Measurements from ENCODE around the gene PYGO1.

PYGO1 gene

GRCh38 chr15:55564347-55565145 lies 23.6 kb downstream of the PYGO1 start:
- DNase-seq (ENCODE audit: low spot score), result no peak

GRCh38 chr15:55562601-55563000 lies 25.5 kb downstream of the PYGO1 start:
- DNase-seq (ENCODE audit: low spot score), result no peak

GRCh38 chr15:55555089-55555488 lies 33.1 kb downstream of the PYGO1 start:
- no peak for DNase-seq (ENCODE audit: low spot score)

GRCh38 chr15:55552926-55553325 lies 35.2 kb downstream of the PYGO1 start:
- no peak for DNase-seq (ENCODE audit: low spot score)

- DNase-seq (ENCODE audit: low spot score), result no peak
Observed at GRCh38 chr15:55552451-55552850, 35.7 kb downstream of the PYGO1 start.

- DNase-seq (ENCODE audit: low spot score), result no peak
Observed at GRCh38 chr15:55549305-55549704, 38.8 kb downstream of the PYGO1 start.

GRCh38 chr15:55546718-55547117 lies 41.4 kb downstream of the PYGO1 start:
- DNase-seq (ENCODE audit: low spot score), result no peak

GRCh38 chr15:55535436-55535835 lies 52.7 kb downstream of the PYGO1 start:
- no peak for DNase-seq (ENCODE audit: low spot score)

- no peak for DNase-seq (ENCODE audit: low spot score)
Observed at GRCh38 chr15:55532944-55533343, 55.2 kb downstream of the PYGO1 start.

GRCh38 chr15:55530861-55531313 lies 57.3 kb downstream of the PYGO1 start:
- no peak for DNase-seq (ENCODE audit: low spot score)

GRCh38 chr15:55528812-55529211 lies 59.3 kb downstream of the PYGO1 start:
- DNase-seq (ENCODE audit: low spot score), result no peak

GRCh38 chr15:55527150-55527549 lies 61.0 kb downstream of the PYGO1 start:
- DNase-seq (ENCODE audit: low spot score), result no peak

GRCh38 chr15:55526559-55527036 lies 61.5 kb downstream of the PYGO1 start:
- peak; percentile 36 for DNase-seq (ENCODE audit: low spot score)

GRCh38 chr15:55522742-55523450 lies 65.2 kb downstream of the PYGO1 start:
- DNase-seq (ENCODE audit: low spot score), result no peak

- DNase-seq (ENCODE audit: low spot score), result no peak
Observed at GRCh38 chr15:55518641-55519040, 69.5 kb downstream of the PYGO1 start.

GRCh38 chr15:55518009-55518408 lies 70.1 kb downstream of the PYGO1 start:
- DNase-seq (ENCODE audit: low spot score), result no peak

GRCh38 chr15:55515991-55516776 lies 72.0 kb downstream of the PYGO1 start:
- no peak for DNase-seq (ENCODE audit: low spot score)

GRCh38 chr15:55515491-55515890 lies 72.7 kb downstream of the PYGO1 start:
- DNase-seq (ENCODE audit: low spot score), result no peak

GRCh38 chr15:55514414-55514850 lies 73.7 kb downstream of the PYGO1 start:
- DNase-seq (ENCODE audit: low spot score), result no peak

- peak; percentile 39 for DNase-seq (ENCODE audit: low spot score)
Observed at GRCh38 chr15:55513621-55514413, 74.3 kb downstream of the PYGO1 start.

- no peak for DNase-seq (ENCODE audit: low spot score)
Observed at GRCh38 chr15:55513152-55513551, 75.0 kb downstream of the PYGO1 start.

- DNase-seq (ENCODE audit: low spot score), result no peak
Observed at GRCh38 chr15:55507567-55507966, 80.6 kb downstream of the PYGO1 start.

Data from activated CD4-positive, alpha-beta T cell treated with anti-CD3 and anti-CD28 coated beads, Interleukin-2, Interleukin-4, amounts not matched to agents 100 ng/mL and 50 ng/mL, durations not matched to agents 16 hours and 8 hours (primary cell).